Smooth muscle cell (in vitro differentiated cells): ENCODE results near the gene SYNGAP1. TPM values are rescaled to one million over a fixed set of nuclear protein-coding genes. Genes with fewer than 3 reads are reported as not detected.

Experiments used
- DNase-seq: peaks from one replicate; lab custom pipeline; 2025; ENCODE audit not compliant: unreplicated experiment; lab: John Stamatoyannopoulos, UW
- H2AFZ ChIP-seq: fragments of 200-600 bp; sonication (generic); 2 replicates; pipeline ENCODE4 v1.6.0; 2016; ENCODE audit warnings: antibody characterized with exemption, low read depth, mild to moderate bottlenecking
- H3F3A ChIP-seq: fragments of 200-600 bp; sonication (generic); 2 replicates; pipeline ENCODE4 v1.6.0; 2017; ENCODE audit warnings: antibody characterized with exemption, low read depth
- H3K27ac ChIP-seq: fragments of 200-600 bp; sonication (generic); 2 replicates; pipeline ENCODE4 v1.5.1; 2016; ENCODE audit warnings: low read depth, mild to moderate bottlenecking
- H3K27me3 ChIP-seq: fragments of 200-600 bp; sonication (generic); 2 replicates; pipeline ENCODE4 v1.6.1; 2016; ENCODE audit warnings: low read depth, mild to moderate bottlenecking
- H3K36me3 ChIP-seq: fragments of 200-600 bp; sonication (generic); 2 replicates; pipeline ENCODE4 v1.5.1; 2016; ENCODE audit warnings: low read depth
- H3K4me1 ChIP-seq: fragments of 200-600 bp; sonication (generic); 2 replicates; pipeline ENCODE4 v1.5.1; 2016; ENCODE audit warnings: low read depth
- H3K4me2 ChIP-seq: fragments of 200-600 bp; sonication (generic); 2 replicates; pipeline ENCODE4 v1.6.0; 2016; ENCODE audit warnings: mild to moderate bottlenecking
- H3K4me3 ChIP-seq: fragments of 200-600 bp; sonication (generic); 2 replicates; pipeline ENCODE4 v1.5.1; 2016; ENCODE audit warnings: mild to moderate bottlenecking
- H3K79me2 ChIP-seq: fragments of 200-600 bp; sonication (generic); 2 replicates; pipeline ENCODE4 v1.6.0; 2016; ENCODE audit warnings: low read depth, mild to moderate bottlenecking
- H3K9ac ChIP-seq: fragments of 200-600 bp; sonication (generic); 2 replicates; pipeline ENCODE4 v1.6.0; 2016; ENCODE audit warnings: low read depth
- H3K9me3 ChIP-seq: fragments of 200-600 bp; sonication (generic); replicated peaks from 2 replicates; pipeline ENCODE4 v1.5.1; 2016; ENCODE audit warnings: low read depth
- H4K20me1 ChIP-seq: fragments of 200-600 bp; sonication (generic); 2 replicates; pipeline ENCODE4 v1.6.0; 2016; ENCODE audit warnings: low read depth
- WGBS: methylation state at CpG from one replicate; pipeline ENCODE4 v1.1.7; 2016; ENCODE audit warnings: low lambda C conversion rate; 5-methylcytosine and 5-hydroxymethylcytosine counted together
- microRNA-seq: library from miRNA; unstranded; fragments of <30 nt; microRNA quantifications from one replicate; pipeline ENCODE4, GENCODE V29; 2016; ENCODE audit warnings: borderline number of aligned reads
- polyA plus RNA-seq: library from polyadenylated mRNA; unstranded; fragments of >200 nt; fragmentation: Nextera tagmentation; extraction: Ambion mirVana; gene quantifications from 2 replicates; pipeline ENCODE4 v1.2.1, GENCODE V29; 2016
- small RNA-seq: library from RNA; depleted of rRNA; stranded (forward); fragments of <200 nt; gene quantifications from one replicate; pipeline ENCODE3, GENCODE V24; 2014
- total RNA-seq: library from RNA; depleted of rRNA; stranded (reverse); fragments of >200 nt; gene quantifications from 2 replicates; pipeline ENCODE4 v1.2.3, GENCODE V29; 2014
- TF ChIP-seq, protein P1 (sequence below): fragments of 200-600 bp; sonication (generic); IDR thresholded peaks from 2 replicates; pipeline ENCODE4 v1.5.1; 2017; ENCODE audit warnings: borderline replicate concordance, mild to moderate bottlenecking, antibody characterized with exemption; ENCODE audit not compliant: insufficient read depth, poor library complexity, severe bottlenecking

The SYNGAP1 gene
- total and polyA plus RNA-seq, 2 experiments from 2014 or later, result 1.9 to 10.4 TPM

DNA sequence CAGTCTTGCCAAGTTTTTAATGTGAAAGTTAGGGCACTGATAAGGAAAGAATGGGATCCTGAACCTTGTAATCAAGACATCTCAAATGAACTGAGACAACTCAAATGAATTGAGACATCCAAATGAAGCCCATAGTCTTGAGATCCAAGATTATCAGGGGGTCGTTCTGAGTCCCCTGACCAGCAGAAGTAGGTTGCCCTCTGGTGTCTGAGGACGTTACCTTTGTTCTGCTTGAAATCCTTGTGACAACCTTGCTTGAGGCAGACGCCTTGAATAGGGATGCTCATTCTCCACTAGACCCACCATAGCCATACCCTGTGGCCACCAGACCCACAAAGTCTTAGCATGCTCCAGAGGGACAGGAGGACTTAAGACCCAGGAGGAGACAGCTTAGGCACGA lies 72.2 kb downstream of the SYNGAP1 start:
- Histone ChIP-seq H3K27me3 (peaks cover 5% of the 10 kb centered on the region), H3K27ac (no peak overlapping the region), H4K20me1 (no peaks in the 10 kb centered on the region), H3K4me2 (no peak overlapping the region), H2AFZ (no peak overlapping the region), H3K36me3 (no peaks in the 10 kb centered on the region), H3K9me3 (no peaks in the 10 kb centered on the region), H3K4me1 (no peaks in the 10 kb centered on the region), H3F3A (no peaks in the 10 kb centered on the region), H3K79me2 (no peaks in the 10 kb centered on the region), H3K9ac (no peak overlapping the region), H3K4me3 (no peak overlapping the region)
- 32% methylated on average over 4 of the region's 4 CpGs for WGBS
- TF ChIP-seq, protein P1, sequence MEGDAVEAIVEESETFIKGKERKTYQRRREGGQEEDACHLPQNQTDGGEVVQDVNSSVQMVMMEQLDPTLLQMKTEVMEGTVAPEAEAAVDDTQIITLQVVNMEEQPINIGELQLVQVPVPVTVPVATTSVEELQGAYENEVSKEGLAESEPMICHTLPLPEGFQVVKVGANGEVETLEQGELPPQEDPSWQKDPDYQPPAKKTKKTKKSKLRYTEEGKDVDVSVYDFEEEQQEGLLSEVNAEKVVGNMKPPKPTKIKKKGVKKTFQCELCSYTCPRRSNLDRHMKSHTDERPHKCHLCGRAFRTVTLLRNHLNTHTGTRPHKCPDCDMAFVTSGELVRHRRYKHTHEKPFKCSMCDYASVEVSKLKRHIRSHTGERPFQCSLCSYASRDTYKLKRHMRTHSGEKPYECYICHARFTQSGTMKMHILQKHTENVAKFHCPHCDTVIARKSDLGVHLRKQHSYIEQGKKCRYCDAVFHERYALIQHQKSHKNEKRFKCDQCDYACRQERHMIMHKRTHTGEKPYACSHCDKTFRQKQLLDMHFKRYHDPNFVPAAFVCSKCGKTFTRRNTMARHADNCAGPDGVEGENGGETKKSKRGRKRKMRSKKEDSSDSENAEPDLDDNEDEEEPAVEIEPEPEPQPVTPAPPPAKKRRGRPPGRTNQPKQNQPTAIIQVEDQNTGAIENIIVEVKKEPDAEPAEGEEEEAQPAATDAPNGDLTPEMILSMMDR, result no peak
- no peak for DNase-seq

DNA sequence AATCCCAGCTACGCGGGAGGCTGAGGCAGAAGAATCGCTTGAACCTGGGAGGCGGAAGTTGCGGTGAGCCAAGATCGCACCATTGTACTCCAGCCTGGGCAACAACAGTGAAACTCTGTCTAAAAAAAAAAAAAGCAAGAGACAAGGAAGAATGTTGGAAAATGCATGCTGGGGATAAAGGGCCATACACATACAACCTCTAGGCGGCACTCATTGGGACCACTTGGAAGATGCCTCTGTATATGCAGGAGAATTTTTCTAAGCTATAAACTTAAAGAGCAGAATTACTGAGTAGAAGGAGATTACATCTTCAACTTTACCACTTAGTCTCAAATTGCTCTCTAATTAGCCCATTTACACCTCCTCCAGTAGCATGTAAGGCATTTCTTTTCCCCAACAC lies 77.3 kb downstream of the SYNGAP1 start:
- Histone ChIP-seq H3F3A (no peaks in the 10 kb centered on the region), H3K27ac (no peak overlapping the region), H4K20me1 (no peaks in the 10 kb centered on the region), H3K4me3 (no peak overlapping the region), H3K4me1 (no peaks in the 10 kb centered on the region), H3K4me2 (no peak overlapping the region), H3K27me3 (peaks cover 5% of the 10 kb centered on the region), H2AFZ (no peak overlapping the region), H3K9me3 (no peaks in the 10 kb centered on the region), H3K9ac (no peak overlapping the region), H3K79me2 (no peaks in the 10 kb centered on the region), H3K36me3 (no peaks in the 10 kb centered on the region)
- TF ChIP-seq, protein P1, result no peak
- no peak for DNase-seq
- 96% methylated on average over 7 of the region's 7 CpGs for WGBS

DNA sequence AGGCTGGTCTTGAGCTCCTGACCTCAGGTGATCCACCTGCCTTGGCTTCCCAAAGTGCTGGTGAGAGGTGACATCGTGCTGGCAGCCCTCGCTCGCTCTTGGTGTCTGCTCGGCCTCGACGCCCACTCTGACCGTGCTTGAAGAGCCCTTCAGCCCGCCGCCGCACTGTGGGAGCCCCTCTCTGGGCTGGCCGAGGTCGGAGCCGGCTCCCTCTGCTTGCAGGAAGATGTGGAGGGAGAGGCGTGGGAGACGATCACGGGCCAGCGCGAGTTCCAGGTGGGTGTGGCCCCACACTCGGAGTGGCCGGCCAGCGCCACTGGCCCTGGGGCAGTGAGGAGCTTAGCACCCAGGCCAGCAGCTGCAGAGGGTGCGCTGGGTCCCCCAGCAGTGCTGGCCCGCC lies 82.6 kb downstream of the SYNGAP1 start:
- H3K27ac ChIP-seq, result no peak overlapping the region
- TF ChIP-seq, protein P1, result no peak
- H3K9me3 ChIP-seq, result no peaks in the 10 kb centered on the region
- H3F3A ChIP-seq, result no peaks in the 10 kb centered on the region
- WGBS, result 95% methylated on average over 23 of the region's 23 CpGs
- H3K4me2 ChIP-seq, result no peak overlapping the region
- no peaks in the 10 kb centered on the region for H3K79me2 ChIP-seq
- H3K9ac ChIP-seq, result no peak overlapping the region
- no peak overlapping the region for H2AFZ ChIP-seq
- no peaks in the 10 kb centered on the region for H3K4me1 ChIP-seq
- H3K27me3 ChIP-seq, result peaks cover 5% of the 10 kb centered on the region
- no peak overlapping the region for H3K4me3 ChIP-seq
- no peak for DNase-seq
- no peaks in the 10 kb centered on the region for H3K36me3 ChIP-seq
- no peaks in the 10 kb centered on the region for H4K20me1 ChIP-seq

DNA sequence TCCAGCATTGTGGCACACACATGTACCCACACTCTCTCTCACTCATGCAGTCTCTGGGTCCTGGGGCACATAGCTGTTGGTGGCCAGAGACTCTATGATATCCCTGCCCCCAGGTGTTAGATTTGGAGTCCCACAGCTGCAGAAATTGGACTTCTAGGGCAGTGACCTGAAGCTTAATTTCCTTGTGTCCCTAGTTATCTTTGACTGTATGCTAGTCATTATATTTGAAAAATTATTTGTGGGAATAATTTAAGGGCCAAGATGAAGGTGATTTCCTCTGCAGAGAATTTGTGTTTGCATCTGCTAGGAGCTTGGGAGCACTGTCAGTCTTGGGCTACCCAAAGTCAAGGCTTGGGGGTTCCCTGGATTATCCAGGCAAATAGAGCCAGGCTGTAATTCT lies 84.6 kb downstream of the SYNGAP1 start:
- H3F3A ChIP-seq, result no peaks in the 10 kb centered on the region

More for the DNA sequence above, 84.6 kb downstream of the SYNGAP1 start:
- H3K36me3 ChIP-seq, result no peaks in the 10 kb centered on the region
- DNase-seq, result no peak
- no peak overlapping the region for H3K9ac ChIP-seq
- H3K4me1 ChIP-seq, result no peaks in the 10 kb centered on the region
- no peaks in the 10 kb centered on the region for H3K9me3 ChIP-seq
- H3K27ac ChIP-seq, result no peak overlapping the region
- TF ChIP-seq, protein P1, result no peak
- H3K27me3 ChIP-seq, result no peaks in the 10 kb centered on the region
- H3K4me2 ChIP-seq, result no peak overlapping the region
- no peaks in the 10 kb centered on the region for H3K79me2 ChIP-seq
- no peak overlapping the region for H2AFZ ChIP-seq
- H4K20me1 ChIP-seq, result no peaks in the 10 kb centered on the region
- H3K4me3 ChIP-seq, result no peak overlapping the region

Small RNA genes within 50 kb of the gene (microRNA-seq; reads per million reads assigned to microRNA genes)
- gene MIR5004, result not detected

Small RNA genes within 50 kb of the gene (small RNA-seq; reads per million reads assigned to genes)
- not detected for gene RPL35AP4
- gene ZBTB9, result not detected

Other genes with a start within 250 kb of the SYNGAP1 start
- 0.36 and 1.1 TPM in 2 replicates for gene COL11A2, start 227.6 kb upstream of the SYNGAP1 start, total RNA-seq
- gene COL11A2, start 227.6 kb upstream of the SYNGAP1 start, polyA plus RNA-seq, result 1.2 and 1.5 TPM in 2 replicates
- gene RXRB, start 219.4 kb upstream of the SYNGAP1 start, total RNA-seq, result 24.3 and 25.7 TPM in 2 replicates
- 28.2 and 33.7 TPM in 2 replicates for gene RXRB, start 219.4 kb upstream of the SYNGAP1 start, polyA plus RNA-seq
- 112 and 140 TPM in 2 replicates for gene SLC39A7, start 219.2 kb upstream of the SYNGAP1 start, total RNA-seq
- gene SLC39A7, start 219.2 kb upstream of the SYNGAP1 start, polyA plus RNA-seq, result 87.2 and 89.5 TPM in 2 replicates
- 2.9 and 4.9 TPM in 2 replicates for gene HSD17B8, start 215.4 kb upstream of the SYNGAP1 start, total RNA-seq
- gene HSD17B8, start 215.4 kb upstream of the SYNGAP1 start, polyA plus RNA-seq, result 3.7 and 9.6 TPM in 2 replicates
- gene RING1, start 211.6 kb upstream of the SYNGAP1 start, total RNA-seq, result 23.4 and 32.2 TPM in 2 replicates
- 31.6 and 35.1 TPM in 2 replicates for gene RING1, start 211.6 kb upstream of the SYNGAP1 start, polyA plus RNA-seq
- gene VPS52, start 148.2 kb upstream of the SYNGAP1 start, total RNA-seq, result 23.1 and 34.7 TPM in 2 replicates
- 22.6 and 37.0 TPM in 2 replicates for gene VPS52, start 148.2 kb upstream of the SYNGAP1 start, polyA plus RNA-seq
- gene RPS18, start 148.0 kb upstream of the SYNGAP1 start, total RNA-seq, result 2,939 and 3,261 TPM in 2 replicates
- gene RPS18, start 148.0 kb upstream of the SYNGAP1 start, polyA plus RNA-seq, result 1,790 and 1,848 TPM in 2 replicates
- gene B3GALT4, start 142.9 kb upstream of the SYNGAP1 start, total RNA-seq, result 2.9 and 4.6 TPM in 2 replicates
- gene B3GALT4, start 142.9 kb upstream of the SYNGAP1 start, polyA plus RNA-seq, result 6.1 and 14.6 TPM in 2 replicates
- 52.5 and 67.9 TPM in 2 replicates for gene WDR46, start 130.8 kb upstream of the SYNGAP1 start, total RNA-seq
- gene WDR46, start 130.8 kb upstream of the SYNGAP1 start, polyA plus RNA-seq, result 69.9 and 78.6 TPM in 2 replicates
- 21.4 and 33.8 TPM in 2 replicates for gene PFDN6, start 130.5 kb upstream of the SYNGAP1 start, total RNA-seq
- 23.1 and 24.0 TPM in 2 replicates for gene PFDN6, start 130.5 kb upstream of the SYNGAP1 start, polyA plus RNA-seq
- gene RGL2, start 121.1 kb upstream of the SYNGAP1 start, total RNA-seq, result 21.8 and 31.9 TPM in 2 replicates
- gene RGL2, start 121.1 kb upstream of the SYNGAP1 start, polyA plus RNA-seq, result 55.6 and 58.7 TPM in 2 replicates
- gene TAPBP, start 106.0 kb upstream of the SYNGAP1 start, total RNA-seq, result 30.2 and 34.7 TPM in 2 replicates
- 75.9 and 81.6 TPM in 2 replicates for gene TAPBP, start 106.0 kb upstream of the SYNGAP1 start, polyA plus RNA-seq
- gene ZBTB22, start 102.3 kb upstream of the SYNGAP1 start, total RNA-seq, result 9.6 and 11.0 TPM in 2 replicates
- 22.9 and 24.9 TPM in 2 replicates for gene ZBTB22, start 102.3 kb upstream of the SYNGAP1 start, polyA plus RNA-seq
- gene DAXX, start 97.1 kb upstream of the SYNGAP1 start, total RNA-seq, result 19.0 and 23.7 TPM in 2 replicates
- gene DAXX, start 97.1 kb upstream of the SYNGAP1 start, polyA plus RNA-seq, result 38.3 and 51.3 TPM in 2 replicates
- gene KIFC1, start 28.2 kb upstream of the SYNGAP1 start, total RNA-seq, result 12.0 and 21.5 TPM in 2 replicates
- gene KIFC1, start 28.2 kb upstream of the SYNGAP1 start, polyA plus RNA-seq, result 2.9 and 8.8 TPM in 2 replicates
- gene PHF1, start 9.1 kb upstream of the SYNGAP1 start, total RNA-seq, result 30.0 and 39.3 TPM in 2 replicates
- 36.9 and 52.2 TPM in 2 replicates for gene PHF1, start 9.1 kb upstream of the SYNGAP1 start, polyA plus RNA-seq
- 126 and 173 TPM in 2 replicates for gene CUTA, start 2.0 kb upstream of the SYNGAP1 start, total RNA-seq
- gene CUTA, start 2.0 kb upstream of the SYNGAP1 start, polyA plus RNA-seq, result 289 and 298 TPM in 2 replicates
- 7.5 and 11.6 TPM in 2 replicates for gene ZBTB9, start 34.5 kb downstream of the SYNGAP1 start, total RNA-seq
- gene ZBTB9, start 34.5 kb downstream of the SYNGAP1 start, polyA plus RNA-seq, result 6.2 and 10.9 TPM in 2 replicates
- gene BAK1, start 160.2 kb downstream of the SYNGAP1 start, total RNA-seq, result 23.6 and 23.8 TPM in 2 replicates
- gene BAK1, start 160.2 kb downstream of the SYNGAP1 start, polyA plus RNA-seq, result 43.7 and 50.4 TPM in 2 replicates
- 4.7 and 7.4 TPM in 2 replicates for gene ITPR3, start 201.3 kb downstream of the SYNGAP1 start, total RNA-seq
- 2.0 and 5.7 TPM in 2 replicates for gene ITPR3, start 201.3 kb downstream of the SYNGAP1 start, polyA plus RNA-seq